ENCODE measurements around the gene SLC41A3. TPM values are rescaled to one million over a fixed set of nuclear protein-coding genes. Genes with fewer than 3 reads are reported as not detected.

The SLC41A3 gene
- total RNA-seq, 4 donors from 2014 or later = 34.5 to 62.3 (median 37.9) TPM

- no peak for TF ChIP-seq CTCF (IDR thresholded peaks at IDR 0.05)
- ATAC-seq (ENCODE audit: low FRiP score) (no peak), DNase-seq (ENCODE audit: low spot score) (no peak)
Measured at GRCh38 chr3:126033765-126034164, 50.2 kb downstream of the SLC41A3 start.

GRCh38 chr3:126033051-126033745 is 50.7 kb downstream of the SLC41A3 start:
- no peak for TF ChIP-seq CTCF (IDR thresholded peaks at IDR 0.05)
- ATAC-seq (ENCODE audit: low FRiP score) = no peak
- DNase-seq (ENCODE audit: low spot score) = no peak

GRCh38 chr3:126031981-126032471 is 51.9 kb downstream of the SLC41A3 start:
- ATAC-seq (ENCODE audit: low FRiP score) = no peak
- DNase-seq (ENCODE audit: low spot score) = no peak
- TF ChIP-seq CTCF (IDR thresholded peaks at IDR 0.05) = no peak

- DNase-seq (ENCODE audit: low spot score) (no peak), ATAC-seq (ENCODE audit: low FRiP score) (no peak)
- no peak for TF ChIP-seq CTCF (IDR thresholded peaks at IDR 0.05)
Measured at GRCh38 chr3:126030455-126030854, 53.5 kb downstream of the SLC41A3 start.

GRCh38 chr3:126029241-126029640 is 54.7 kb downstream of the SLC41A3 start:
- TF ChIP-seq CTCF (IDR thresholded peaks at IDR 0.05) = no peak
- ATAC-seq (ENCODE audit: low FRiP score) = no peak
- DNase-seq (ENCODE audit: low spot score) = no peak

GRCh38 chr3:126028096-126028495 is 55.8 kb downstream of the SLC41A3 start:
- DNase-seq (ENCODE audit: low spot score) (no peak), ATAC-seq (ENCODE audit: low FRiP score) (no peak)
- TF ChIP-seq CTCF (IDR thresholded peaks at IDR 0.05) = no peak

- ATAC-seq (ENCODE audit: low FRiP score) = no peak
Measured at GRCh38 chr3:126026761-126027160, 57.2 kb downstream of the SLC41A3 start.

More at GRCh38 chr3:126026761-126027160, 57.2 kb downstream of the SLC41A3 start:
- no peak for TF ChIP-seq CTCF (IDR thresholded peaks at IDR 0.05)
- no peak for DNase-seq (ENCODE audit: low spot score)
